ENCODE measurements around the gene FOXP1. TPM values are rescaled to one million over a fixed set of nuclear protein-coding genes. Genes with fewer than 3 reads are reported as not detected.

Gene FOXP1
- total and polyA plus RNA-seq, 9 of the 15 experiments (the other 6 are each of a cell fraction or from before 2014, with no cell fraction given), result 7.7 to 34.5 (median 13.7) TPM

DNA sequence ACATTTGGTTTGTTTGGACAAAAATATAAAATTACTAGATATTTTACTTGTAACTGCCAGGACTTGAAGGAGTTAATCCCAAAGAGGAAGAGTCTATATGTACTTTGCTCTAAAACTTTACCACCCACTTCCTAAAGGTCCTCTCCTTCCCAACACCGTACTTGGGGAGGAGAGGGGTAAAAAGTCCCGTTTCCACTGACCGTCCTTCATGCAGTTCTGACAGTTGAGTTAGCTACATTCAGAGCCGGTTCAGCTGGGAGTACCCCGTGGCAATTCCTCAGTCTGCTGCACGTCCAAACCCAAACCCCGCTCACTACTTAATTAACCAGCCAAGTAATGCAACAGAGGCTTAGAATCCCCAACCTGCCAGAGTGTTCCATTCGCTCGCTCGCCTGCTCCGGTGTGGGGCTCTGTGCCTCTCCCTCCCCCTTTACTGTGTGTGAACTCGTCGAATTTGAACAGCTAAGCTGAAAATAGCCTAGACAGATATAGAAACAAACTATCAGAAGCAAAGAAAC is 519.7 kb downstream of the FOXP1 start:
- peak overlapping the region; percentile 52 to 81; a peak in 3 of 4 replicates for H3K9ac ChIP-seq (ENCODE audit: insufficient read depth in 1 of 2, low read depth in 2 of 2, low read length in 2 of 2)
- H3K4me3 ChIP-seq, result peak overlapping the region; percentile 43
- H3K27me3 ChIP-seq (ENCODE audit: control insufficient read depth in 2 of 2, insufficient read depth in 2 of 2, low read length in 2 of 2), result no peaks in the 10 kb centered on the region
- in situ Hi-C loops (cut with MboI) (no loop called here), intact Hi-C loops (cut with micrococcal nuclease) (loop anchor here (10.0 kb wide), 1 partner anchor 521 kb away; the partner anchor contains the start of gene FOXP1)
- peaks cover 11 to 30% of the 10 kb centered on the region in 2 experiments; a peak in 4 of 5 replicates for H3K4me1 ChIP-seq (replicated peaks in 1 of 2; ENCODE audit: control insufficient read depth in 2 of 2, insufficient read depth in 2 of 2, low read length in 2 of 2)
- peak overlapping the region; percentile 59 for H3K4me2 ChIP-seq (ENCODE audit: insufficient read depth, low read length)
- POLR2A ChIA-PET, result interaction anchor here (0.6 to 0.7 kb wide), 2 partner anchors 509 to 525 kb away, joined by 3 to 4 read pairs; no protein-coding TSS in a partner anchor
- FAIRE-seq (peak; percentile 56), DNase-seq (ENCODE audit: extremely low read depth in 1 of 4, low spot score in 3 of 4) (peak in 3 of 4 experiments; percentile 7 to 55 (median 21)), ATAC-seq (peak; percentile 63)
- H3K9me3 ChIP-seq (replicated peaks; ENCODE audit: control insufficient read depth, insufficient read depth, low read depth, low read length), result no peaks in the 10 kb centered on the region
- peak overlapping the region; percentile 66; the same call in 1 of the 3 replicates for H3K27ac ChIP-seq (ENCODE audit: extremely low read depth, low read depth, low read length)
- 3% methylated on average over 12 of the region's 13 CpGs for WGBS (ENCODE audit: insufficient coverage, low coverage, missing lambda C conversion rate)
- no peaks in the 10 kb centered on the region for H3K36me3 ChIP-seq (ENCODE audit: control insufficient read depth, insufficient read depth, low read length)
- TSS peak; percentile 47 for BruUV-seq (replicated peaks)
- no peaks in the 10 kb centered on the region for H3K9me1 ChIP-seq (ENCODE audit: control insufficient read depth, insufficient read depth, low read length)
- H3K79me2 ChIP-seq (ENCODE audit: control insufficient read depth, insufficient read depth, low read length), result peaks cover 70% of the 10 kb centered on the region
- H4K20me1 ChIP-seq (replicated peaks; ENCODE audit: control insufficient read depth, insufficient read depth, low read length), result peaks cover 6% of the 10 kb centered on the region; the same call in 1 of the 2 replicates
- CTCF ChIA-PET (ENCODE audit: low intra/inter-chr PET ratio), result no interaction called here
- H2AFZ ChIP-seq (ENCODE audit: low read depth, low read length), result peak overlapping the region; percentile 64; the same call in 1 of the 2 replicates
- no peak for TF ChIP-seq OTX1 (CRISPR knock-in tag; IDR thresholded peaks at IDR 0.05)
- TF ChIP-seq L3MBTL2 (IDR thresholded peaks at IDR 0.05), result no peak
- TF ChIP-seq, protein P1, sequence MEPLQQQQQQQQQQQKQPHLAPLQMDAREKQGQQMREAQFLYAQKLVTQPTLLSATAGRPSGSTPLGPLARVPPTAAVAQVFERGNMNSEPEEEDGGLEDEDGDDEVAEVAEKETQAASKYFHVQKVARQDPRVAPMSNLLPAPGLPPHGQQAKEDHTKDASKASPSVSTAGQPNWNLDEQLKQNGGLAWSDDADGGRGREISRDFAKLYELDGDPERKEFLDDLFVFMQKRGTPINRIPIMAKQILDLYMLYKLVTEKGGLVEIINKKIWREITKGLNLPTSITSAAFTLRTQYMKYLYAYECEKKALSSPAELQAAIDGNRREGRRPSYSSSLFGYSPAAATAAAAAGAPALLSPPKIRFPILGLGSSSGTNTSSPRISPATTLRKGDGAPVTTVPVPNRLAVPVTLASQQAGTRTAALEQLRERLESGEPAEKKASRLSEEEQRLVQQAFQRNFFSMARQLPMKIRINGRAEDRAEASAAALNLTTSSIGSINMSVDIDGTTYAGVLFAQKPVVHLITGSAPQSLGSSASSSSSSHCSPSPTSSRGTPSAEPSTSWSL (CRISPR knock-in tag; IDR thresholded peaks at IDR 0.05; ENCODE audit: borderline replicate concordance), result no peak
- TF ChIP-seq, protein P2, sequence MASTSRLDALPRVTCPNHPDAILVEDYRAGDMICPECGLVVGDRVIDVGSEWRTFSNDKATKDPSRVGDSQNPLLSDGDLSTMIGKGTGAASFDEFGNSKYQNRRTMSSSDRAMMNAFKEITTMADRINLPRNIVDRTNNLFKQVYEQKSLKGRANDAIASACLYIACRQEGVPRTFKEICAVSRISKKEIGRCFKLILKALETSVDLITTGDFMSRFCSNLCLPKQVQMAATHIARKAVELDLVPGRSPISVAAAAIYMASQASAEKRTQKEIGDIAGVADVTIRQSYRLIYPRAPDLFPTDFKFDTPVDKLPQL (IDR thresholded peaks at IDR 0.05; ENCODE audit: extremely low read depth, insufficient read length), result peak; percentile 78
- no peak for TF ChIP-seq MCM7 (IDR thresholded peaks at IDR 0.05)
- TF ChIP-seq, protein P3, sequence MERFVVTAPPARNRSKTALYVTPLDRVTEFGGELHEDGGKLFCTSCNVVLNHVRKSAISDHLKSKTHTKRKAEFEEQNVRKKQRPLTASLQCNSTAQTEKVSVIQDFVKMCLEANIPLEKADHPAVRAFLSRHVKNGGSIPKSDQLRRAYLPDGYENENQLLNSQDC (CRISPR knock-in tag; IDR thresholded peaks at IDR 0.05), result no peak
- TF ChIP-seq XRCC5 (IDR thresholded peaks at IDR 0.05; ENCODE audit: low read depth, low read length), result no peak
- no peak for TF ChIP-seq ZC3H11A (IDR thresholded peaks at IDR 0.05; ENCODE audit: low read depth, low read length)
- no peak for TF ChIP-seq CCNT2 (IDR thresholded peaks at IDR 0.05; ENCODE audit: borderline replicate concordance, extremely low read depth, insufficient read length, low read depth, low read length)
- no peak for TF ChIP-seq FOXK1 (CRISPR knock-in tag; IDR thresholded peaks at IDR 0.05; ENCODE audit: borderline replicate concordance)
- peak; percentile 51 for TF ChIP-seq SUPT5H (IDR thresholded peaks at IDR 0.05)
- no peak for TF ChIP-seq GABPB2 (CRISPR knock-in tag; conservative IDR thresholded peaks at IDR 0.05)
- TF ChIP-seq, protein P4, sequence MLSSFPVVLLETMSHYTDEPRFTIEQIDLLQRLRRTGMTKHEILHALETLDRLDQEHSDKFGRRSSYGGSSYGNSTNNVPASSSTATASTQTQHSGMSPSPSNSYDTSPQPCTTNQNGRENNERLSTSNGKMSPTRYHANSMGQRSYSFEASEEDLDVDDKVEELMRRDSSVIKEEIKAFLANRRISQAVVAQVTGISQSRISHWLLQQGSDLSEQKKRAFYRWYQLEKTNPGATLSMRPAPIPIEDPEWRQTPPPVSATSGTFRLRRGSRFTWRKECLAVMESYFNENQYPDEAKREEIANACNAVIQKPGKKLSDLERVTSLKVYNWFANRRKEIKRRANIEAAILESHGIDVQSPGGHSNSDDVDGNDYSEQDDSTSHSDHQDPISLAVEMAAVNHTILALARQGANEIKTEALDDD (IDR thresholded peaks at IDR 0.05), result peak; percentile 52; the same call in 1 of the 2 replicates
- TF ChIP-seq, protein P5, sequence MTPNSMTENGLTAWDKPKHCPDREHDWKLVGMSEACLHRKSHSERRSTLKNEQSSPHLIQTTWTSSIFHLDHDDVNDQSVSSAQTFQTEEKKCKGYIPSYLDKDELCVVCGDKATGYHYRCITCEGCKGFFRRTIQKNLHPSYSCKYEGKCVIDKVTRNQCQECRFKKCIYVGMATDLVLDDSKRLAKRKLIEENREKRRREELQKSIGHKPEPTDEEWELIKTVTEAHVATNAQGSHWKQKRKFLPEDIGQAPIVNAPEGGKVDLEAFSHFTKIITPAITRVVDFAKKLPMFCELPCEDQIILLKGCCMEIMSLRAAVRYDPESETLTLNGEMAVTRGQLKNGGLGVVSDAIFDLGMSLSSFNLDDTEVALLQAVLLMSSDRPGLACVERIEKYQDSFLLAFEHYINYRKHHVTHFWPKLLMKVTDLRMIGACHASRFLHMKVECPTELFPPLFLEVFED (CRISPR knock-in tag; conservative IDR thresholded peaks at IDR 0.05), result no peak
